ENCODE data around the gene NUP133.

DNA sequence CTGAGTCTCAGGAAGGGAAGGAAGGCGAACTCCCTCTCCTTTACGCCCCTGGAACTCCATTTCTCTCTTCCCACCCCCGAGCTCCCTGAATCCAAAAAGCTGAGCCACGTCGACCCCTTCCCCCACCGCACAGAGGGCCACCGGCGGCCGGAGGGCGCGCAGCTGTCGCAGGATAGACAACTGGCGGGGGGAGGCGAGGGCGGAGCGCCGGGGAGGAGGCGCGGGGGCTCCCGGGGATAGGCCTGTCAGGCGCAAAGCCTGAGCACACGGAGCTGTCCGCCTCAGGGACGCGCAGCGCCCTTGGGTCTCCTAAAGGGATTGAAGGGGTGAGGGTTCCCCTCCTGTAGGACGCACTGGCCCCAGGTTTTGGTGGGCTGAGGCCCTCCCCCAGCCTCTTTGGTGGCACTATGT, 73.5 kb downstream of the NUP133 start:
- no peak for TF ChIP-seq POLR2A (IDR thresholded peaks at IDR 0.05)
- TF ChIP-seq, protein P1, sequence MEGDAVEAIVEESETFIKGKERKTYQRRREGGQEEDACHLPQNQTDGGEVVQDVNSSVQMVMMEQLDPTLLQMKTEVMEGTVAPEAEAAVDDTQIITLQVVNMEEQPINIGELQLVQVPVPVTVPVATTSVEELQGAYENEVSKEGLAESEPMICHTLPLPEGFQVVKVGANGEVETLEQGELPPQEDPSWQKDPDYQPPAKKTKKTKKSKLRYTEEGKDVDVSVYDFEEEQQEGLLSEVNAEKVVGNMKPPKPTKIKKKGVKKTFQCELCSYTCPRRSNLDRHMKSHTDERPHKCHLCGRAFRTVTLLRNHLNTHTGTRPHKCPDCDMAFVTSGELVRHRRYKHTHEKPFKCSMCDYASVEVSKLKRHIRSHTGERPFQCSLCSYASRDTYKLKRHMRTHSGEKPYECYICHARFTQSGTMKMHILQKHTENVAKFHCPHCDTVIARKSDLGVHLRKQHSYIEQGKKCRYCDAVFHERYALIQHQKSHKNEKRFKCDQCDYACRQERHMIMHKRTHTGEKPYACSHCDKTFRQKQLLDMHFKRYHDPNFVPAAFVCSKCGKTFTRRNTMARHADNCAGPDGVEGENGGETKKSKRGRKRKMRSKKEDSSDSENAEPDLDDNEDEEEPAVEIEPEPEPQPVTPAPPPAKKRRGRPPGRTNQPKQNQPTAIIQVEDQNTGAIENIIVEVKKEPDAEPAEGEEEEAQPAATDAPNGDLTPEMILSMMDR (IDR thresholded peaks at IDR 0.05): no peak

Data from breast epithelium (tissue), 3 donors.